IMR-90 (cell line): ENCODE measurements around the gene KRTAP5-3. TPM values are rescaled to one million over a fixed set of nuclear protein-coding genes. Genes with fewer than 3 reads are reported as not detected.

Source experiments
- ATAC-seq: fragments of 200-7000 bp; cut with Tn5 transposase; 2 replicates; pipeline ENCODE4 v1.9.1; 2020; ENCODE audit warnings: low read depth, mild to moderate bottlenecking, moderate library complexity
- BruUV-seq: library from RNA; stranded (reverse); fragments of 400-500 nt; replicated peaks from 2 replicates; lab custom pipeline; 2021; lab: Mats Ljungman, UMichigan
- CTCF ChIA-PET: fragments of 300-600 bp; formaldehyde crosslinking; extraction: SDS; loops from one replicate; lab custom pipeline; 2021; ENCODE audit warnings: antibody characterized with exemption; lab: Yijun Ruan, JAX
- POLR2A ChIA-PET: fragments of 300-600 bp; sonication (Branson Sonifier 250); formaldehyde crosslinking; loops from one replicate; lab custom pipeline; 2022; ENCODE audit warnings: antibody characterized with exemption; ENCODE audit not compliant: unreplicated experiment; lab: Charles Lee
- DNase-seq: peaks from one replicate; pipeline ENCODE4 v3.0.0; 2013
- H2AFZ ChIP-seq: replicated peaks from 2 replicates; pipeline ENCODE3; 2013; ENCODE audit warnings: low read length, mild to moderate bottlenecking; ENCODE audit not compliant: poor library complexity
- H2AK5ac ChIP-seq: 2 replicates; pipeline ENCODE4 v1.6.1; 2013; ENCODE audit warnings: low read depth, low read length, inconsistent platforms
- H2AK9ac ChIP-seq: replicated peaks from 2 replicates; pipeline ENCODE3; 2013; ENCODE audit warnings: mild to moderate bottlenecking, low read depth, low read length, moderate library complexity; ENCODE audit not compliant: poor library complexity
- H2BK120ac ChIP-seq: 2 replicates; pipeline ENCODE4 v1.6.1; 2013; ENCODE audit warnings: low read depth, low read length, inconsistent platforms
- H2BK15ac ChIP-seq: 3 replicates; pipeline ENCODE4 v1.6.1; 2013; ENCODE audit warnings: low read depth, low read length, inconsistent platforms
- H2BK20ac ChIP-seq: 2 replicates; pipeline ENCODE4 v1.6.1; 2013; ENCODE audit warnings: low read depth, mild to moderate bottlenecking, inconsistent platforms, low read length, moderate library complexity
- H2BK5ac ChIP-seq: 2 replicates; pipeline ENCODE4 v1.6.1; 2013; ENCODE audit warnings: mild to moderate bottlenecking, low read depth, low read length, inconsistent platforms; ENCODE audit not compliant: poor library complexity, severe bottlenecking
- H3K14ac ChIP-seq: replicated peaks from 2 replicates; pipeline ENCODE4 v1.6.1; 2013; ENCODE audit warnings: low read depth, low read length, inconsistent platforms
- H3K18ac ChIP-seq: 2 replicates; pipeline ENCODE4 v1.6.1; 2013; ENCODE audit warnings: low read depth, low read length, control low read depth
- H3K23ac ChIP-seq: 2 replicates; pipeline ENCODE4 v1.6.1; 2013; ENCODE audit warnings: low read depth, low read length, inconsistent platforms
- H3K27ac ChIP-seq: 2 replicates; pipeline ENCODE4 v1.5.1; 2013; ENCODE audit warnings: mild to moderate bottlenecking, control low read depth, low read length; ENCODE audit not compliant: insufficient read depth
- H3K27me3 ChIP-seq: 2 replicates; pipeline ENCODE4 v1.6.1; 2013; ENCODE audit warnings: low read length; ENCODE audit not compliant: control insufficient read depth, insufficient read depth
- H3K36me3 ChIP-seq: 2 replicates; pipeline ENCODE4 v1.6.1; 2013; ENCODE audit warnings: low read length, mixed read lengths; ENCODE audit not compliant: control insufficient read depth, insufficient read depth
- H3K4ac ChIP-seq: 2 replicates; pipeline ENCODE4 v1.6.1; 2013; ENCODE audit warnings: low read depth, low read length, inconsistent platforms
- H3K4me1 ChIP-seq: 2 replicates; pipeline ENCODE4 v1.6.1; 2013; ENCODE audit warnings: low read length, mixed read lengths; ENCODE audit not compliant: control insufficient read depth, insufficient read depth
- H3K4me2 ChIP-seq: 2 replicates; pipeline ENCODE4 v1.6.1; 2013; ENCODE audit warnings: low read depth, mild to moderate bottlenecking, control low read depth, low read length, moderate library complexity
- H3K4me3 ChIP-seq: 2 replicates; pipeline ENCODE4 v1.5.1; 2013; ENCODE audit warnings: low read depth, mild to moderate bottlenecking, control low read depth, low read length, moderate library complexity; ENCODE audit not compliant: insufficient read depth
- H3K56ac ChIP-seq: 2 replicates; pipeline ENCODE4 v1.6.1; 2013; ENCODE audit warnings: low read length, inconsistent platforms; ENCODE audit not compliant: insufficient read depth; ENCODE audit errors: extremely low read depth
- H3K79me1 ChIP-seq, 2 experiments: 2 replicates each; pipeline ENCODE4 v1.6.1; 2013; ENCODE audit warnings: low read length in 2 of 2, inconsistent platforms in 1 of 2, low read depth in 1 of 2
- H3K9ac ChIP-seq: 2 replicates; pipeline ENCODE4 v1.6.1; 2013; ENCODE audit warnings: low read depth, low read length, control low read depth
- H3K9me1 ChIP-seq: 2 replicates; pipeline ENCODE4 v1.6.1; 2013; ENCODE audit warnings: low read length, inconsistent platforms; ENCODE audit not compliant: insufficient read depth
- H3K9me3 ChIP-seq: 2 replicates; pipeline ENCODE4 v1.6.1; 2013; ENCODE audit warnings: low read length; ENCODE audit not compliant: control insufficient read depth, insufficient read depth
- H4K20me1 ChIP-seq: 2 replicates; pipeline ENCODE4 v1.6.1; 2013; ENCODE audit warnings: low read length, inconsistent platforms; ENCODE audit not compliant: insufficient read depth
- H4K5ac ChIP-seq: 2 replicates; pipeline ENCODE4 v1.6.1; 2013; ENCODE audit warnings: mild to moderate bottlenecking, low read depth, low read length, control low read depth
- H4K8ac ChIP-seq, 2 experiments: 2 replicates each; pipeline ENCODE4 v1.6.1; 2013; ENCODE audit warnings: low read depth in 2 of 2, low read length in 2 of 2, control low read depth in 1 of 2, inconsistent platforms in 1 of 2
- H4K91ac ChIP-seq: 2 replicates; pipeline ENCODE4 v1.6.1; 2013; ENCODE audit warnings: low read depth, low read length, inconsistent platforms; ENCODE audit not compliant: insufficient read depth
- MAFK ChIP-seq: IDR thresholded peaks from 2 replicates; pipeline ENCODE4 v1.6.1; 2012; ENCODE audit warnings: low read depth, low read length, improper control_type of control experiment
- NFE2L2 ChIP-seq: fragments of 150-350 bp; IDR thresholded peaks from 2 replicates; pipeline ENCODE4 v1.6.1; 2016; ENCODE audit warnings: low read depth, mild to moderate bottlenecking, low read length
- WGBS, 2 experiments: methylation state at CpG; one replicate each; pipeline versions ENCODE4 v1.1.5 to v1.1.7; 2013; ENCODE audit warnings: missing lambda C conversion rate in 2 of 2; ENCODE audit not compliant: insufficient read length in 1 of 2; ENCODE audit errors: extremely low coverage in 2 of 2; 5-methylcytosine and 5-hydroxymethylcytosine counted together
- dilution Hi-C: fragments of 300-500 bp; cut with HindIII; formaldehyde crosslinking; loops from one replicate; pipeline ENCODE4 v1.14.3; 2018; ENCODE audit warnings: low sequenced_read_pairs; ENCODE audit not compliant: unreplicated experiment
- in situ Hi-C: fragments of 300-500 bp; cut with MboI; formaldehyde crosslinking; loops from 3 replicates; pipeline ENCODE4 v1.14.3; 2019; ENCODE audit warnings: low sequenced_read_pairs, inconsistent platforms, mixed read lengths
- intact Hi-C: fragments of 100-400 bp; cut with micrococcal nuclease; formaldehyde crosslinking; loops from 2 replicates; pipeline ENCODE4 v1.10.0; 2022
- polyA plus RNA-seq, 3 experiments: library from polyadenylated mRNA; depleted of rRNA; stranded (reverse); fragments of >200 nt; gene quantifications; 2 replicates each; pipeline ENCODE4 v1.2.3, GENCODE V29; 2012; ENCODE audit warnings: low replicate concordance in 1 of 3
- total RNA-seq: library from RNA; depleted of rRNA; stranded (reverse); fragments of >200 nt; gene quantifications from 2 replicates; pipeline ENCODE4 v1.2.3, GENCODE V29; 2012

The KRTAP5-3 gene
- total and polyA plus RNA-seq, 2 of the 4 experiments (the other 2 are of a cell fraction): not detected

DNA sequence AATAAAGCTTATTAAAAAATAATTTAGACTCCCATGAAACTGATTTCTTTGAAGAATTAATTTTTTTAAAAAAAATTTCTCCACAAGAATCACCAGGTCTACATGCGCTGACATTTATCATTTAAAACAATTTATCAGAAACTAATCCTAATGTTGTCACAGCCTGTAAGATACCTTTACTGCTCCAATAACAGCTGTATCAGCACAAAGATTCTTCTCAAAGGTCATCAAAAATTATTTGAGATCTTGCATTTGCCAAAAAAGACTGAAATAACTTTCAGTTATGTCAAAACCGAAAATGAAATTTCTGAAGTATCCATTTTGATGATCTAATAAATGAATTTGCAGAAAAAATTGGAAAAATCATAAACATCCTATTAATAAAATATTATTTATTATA lies 29.4 kb upstream of the KRTAP5-3 start:
- H4K91ac ChIP-seq: no peak overlapping the region
- no peak overlapping the region for H2BK20ac ChIP-seq
- H2AK5ac ChIP-seq: no peak overlapping the region
- no peaks in the 10 kb centered on the region for H3K36me3 ChIP-seq
- no peak overlapping the region for H3K56ac ChIP-seq
- no peak overlapping the region for H4K8ac ChIP-seq
- H3K4ac ChIP-seq: no peak overlapping the region
- in situ Hi-C loops (no loop called here), dilution Hi-C loops (no loop called here), intact Hi-C loops (no loop called here)
- H3K4me3 ChIP-seq: no peak overlapping the region
- ATAC-seq (no peak), DNase-seq (no peak)
- TF ChIP-seq NFE2L2: no peak
- TF ChIP-seq MAFK: peak; percentile 56
- H2BK5ac ChIP-seq: no peak overlapping the region
- no peak overlapping the region for H2AK9ac ChIP-seq
- no peaks in the 10 kb centered on the region for H4K20me1 ChIP-seq
- peaks cover 59% of the 10 kb centered on the region for H3K27me3 ChIP-seq
- CTCF ChIA-PET: interaction anchor here (0.9 kb wide), 1 partner anchor 363 kb away, joined by 3 read pairs; no protein-coding TSS in a partner anchor
- no peak overlapping the region for H3K9ac ChIP-seq
- no peak overlapping the region for H3K23ac ChIP-seq
- no peak overlapping the region for H3K14ac ChIP-seq
- no peak overlapping the region for H3K18ac ChIP-seq
- no peaks in the 10 kb centered on the region for H3K9me1 ChIP-seq
- H2AFZ ChIP-seq: no peak overlapping the region
- no TSS peak for BruUV-seq
- WGBS, 2 experiments: no CpG with 5 or more reads among the region's 2 CpGs
- POLR2A ChIA-PET: no interaction called here
- H3K4me2 ChIP-seq: no peak overlapping the region
- H3K79me1 ChIP-seq: no peaks in the 10 kb centered on the region
- H3K9me3 ChIP-seq: no peaks in the 10 kb centered on the region
- no peak overlapping the region for H3K27ac ChIP-seq
- H3K4me1 ChIP-seq: no peaks in the 10 kb centered on the region
- no peak overlapping the region for H4K5ac ChIP-seq
- H2BK120ac ChIP-seq: no peak overlapping the region
- H2BK15ac ChIP-seq: no peak overlapping the region
